ENCODE results near the gene ZFAND6.
"Not testable (repeated sequence)": the region's sequence is repeated elsewhere in the genome, so short reads cannot be mapped to it uniquely, and the experiment has no call there.

The ZFAND6 gene

GRCh38 chr15:80098341-80098740 is 38.9 kb downstream of the ZFAND6 start:
- DNase-seq (ENCODE audit: low read depth in 2 of 2) = no peak

GRCh38 chr15:80099241-80099640 is 39.8 kb downstream of the ZFAND6 start:
- no peak for DNase-seq (ENCODE audit: low read depth in 2 of 2)

GRCh38 chr15:80099662-80100061 is 40.2 kb downstream of the ZFAND6 start:
- DNase-seq (ENCODE audit: low read depth in 2 of 2) = not testable (repeated sequence)

GRCh38 chr15:80100247-80100646 is 40.8 kb downstream of the ZFAND6 start:
- no peak for DNase-seq (ENCODE audit: low read depth in 2 of 2)

- no peak for DNase-seq (ENCODE audit: low read depth in 2 of 2)
Observed at GRCh38 chr15:80105193-80105592, 45.7 kb downstream of the ZFAND6 start.

GRCh38 chr15:80105595-80105994 is 46.1 kb downstream of the ZFAND6 start:
- no peak for DNase-seq (ENCODE audit: low read depth in 2 of 2)

GRCh38 chr15:80106051-80106450 is 46.6 kb downstream of the ZFAND6 start:
- no peak for DNase-seq (ENCODE audit: low read depth in 2 of 2)

- no peak for DNase-seq (ENCODE audit: low read depth in 2 of 2)
Observed at GRCh38 chr15:80107204-80107603, 47.7 kb downstream of the ZFAND6 start.

- DNase-seq (ENCODE audit: low read depth in 2 of 2) = no peak
Observed at GRCh38 chr15:80107774-80108173, 48.3 kb downstream of the ZFAND6 start.

- no peak for DNase-seq (ENCODE audit: low read depth in 2 of 2)
Observed at GRCh38 chr15:80109388-80109787, 49.9 kb downstream of the ZFAND6 start.

GRCh38 chr15:80110920-80111319 is 51.4 kb downstream of the ZFAND6 start:
- no peak for DNase-seq (ENCODE audit: low read depth in 2 of 2)

- DNase-seq (ENCODE audit: low read depth in 2 of 2) = no peak
Observed at GRCh38 chr15:80114114-80114513, 54.6 kb downstream of the ZFAND6 start.

- no peak for DNase-seq (ENCODE audit: low read depth in 2 of 2)
Observed at GRCh38 chr15:80115021-80115420, 55.5 kb downstream of the ZFAND6 start.

- no peak for DNase-seq (ENCODE audit: low read depth in 2 of 2)
Observed at GRCh38 chr15:80118956-80119355, 59.5 kb downstream of the ZFAND6 start.

GRCh38 chr15:80120636-80121035 is 61.2 kb downstream of the ZFAND6 start:
- no peak for DNase-seq (ENCODE audit: low read depth in 2 of 2)

GRCh38 chr15:80121546-80121945 is 62.1 kb downstream of the ZFAND6 start:
- DNase-seq (ENCODE audit: low read depth in 2 of 2) = no peak

GRCh38 chr15:80123034-80123433 is 63.6 kb downstream of the ZFAND6 start:
- no peak for DNase-seq (ENCODE audit: low read depth in 2 of 2)

- not testable (repeated sequence) for DNase-seq (ENCODE audit: low read depth in 2 of 2)
Observed at GRCh38 chr15:80127253-80127652, 67.8 kb downstream of the ZFAND6 start.

GRCh38 chr15:80127911-80128310 is 68.4 kb downstream of the ZFAND6 start:
- no peak for DNase-seq (ENCODE audit: low read depth in 2 of 2)

GRCh38 chr15:80132382-80132781 is 72.9 kb downstream of the ZFAND6 start:
- no peak for DNase-seq (ENCODE audit: low read depth in 2 of 2)

- no peak for DNase-seq (ENCODE audit: low read depth in 2 of 2)
Observed at GRCh38 chr15:80136854-80137253, 77.4 kb downstream of the ZFAND6 start.

GRCh38 chr15:80138961-80139360 is 79.5 kb downstream of the ZFAND6 start:
- DNase-seq (ENCODE audit: low read depth in 2 of 2) = no peak

- no peak for DNase-seq (ENCODE audit: low read depth in 2 of 2)
Observed at GRCh38 chr15:80140909-80141308, 81.4 kb downstream of the ZFAND6 start.

GRCh38 chr15:80141916-80142598 is 82.6 kb downstream of the ZFAND6 start:
- no peak for DNase-seq (ENCODE audit: low read depth in 2 of 2)

Measured in stimulated activated CD8-positive, alpha-beta memory T cell treated with anti-CD3 and anti-CD28 coated beads, Interleukin-7, amount 100 ng/mL, for 4 hours (primary cell).